Heart right ventricle (tissue), 16 donors: ENCODE data around the gene CNPPD1. TPM values are rescaled to one million over a fixed set of nuclear protein-coding genes. Genes with fewer than 3 reads are reported as not detected.

Experiments used
- ATAC-seq, 8 donors: fragments of 200-7000 bp; cut with Tn5 transposase; one replicate each; pipeline ENCODE4 v1.9.1; 2020; ENCODE audit warnings: mild to moderate bottlenecking in 8 of 8, moderate library complexity in 8 of 8, moderate number of reproducible peaks in 1 of 8
- DNase-seq, 2 donors: peaks; one replicate each; pipeline ENCODE4 v3.0.0-alpha.2; 2020
- H3K27ac ChIP-seq, 10 donors: fragments of 200-600 bp; sonication (generic) in 2 of 10; one replicate each; pipeline versions ENCODE4 v1.5.0 to v1.8.0; 2020 to 2022; ENCODE audit warnings: mild to moderate bottlenecking in 3 of 10
- H3K27me3 ChIP-seq, 7 donors: fragments of 200-600 bp; one replicate each; pipeline ENCODE4 v1.8.0; 2021 to 2022; ENCODE audit warnings: mild to moderate bottlenecking in 2 of 7
- H3K36me3 ChIP-seq, 9 donors: fragments of 200-600 bp; sonication (generic) in 1 of 9; one replicate each; pipeline versions ENCODE4 v1.5.0 to v1.8.0; 2020 to 2022; ENCODE audit warnings: mild to moderate bottlenecking in 2 of 9
- H3K4me1 ChIP-seq, 9 donors: fragments of 200-600 bp; sonication (generic) in 1 of 9; one replicate each; pipeline versions ENCODE4 v1.5.0 to v1.8.0; 2020 to 2022; ENCODE audit warnings: mild to moderate bottlenecking in 4 of 9
- H3K4me3 ChIP-seq, 10 donors: fragments of 200-600 bp; sonication (generic) in 2 of 10; one replicate each; pipeline versions ENCODE4 v1.5.0 to v1.8.0; 2020 to 2022; ENCODE audit warnings: mild to moderate bottlenecking in 7 of 10, moderate library complexity in 2 of 10
- H3K9me3 ChIP-seq, 11 donors: fragments of 200-600 bp in 10 of 11; sonication (generic) in 2 of 11; one replicate each; pipeline versions ENCODE4 v1.5.0 to v1.8.0; 2013 to 2022; ENCODE audit warnings: mild to moderate bottlenecking in 2 of 11, control low read depth in 1 of 11, moderate library complexity in 1 of 11
- CTCF ChIP-seq, 9 donors: fragments of 200-600 bp; sonication (generic) in 2 of 9; IDR thresholded peaks; one replicate each; pipeline versions ENCODE4 v1.5.0 to v1.8.0; 2021 to 2022; ENCODE audit warnings: antibody characterized with exemption in 9 of 9, mild to moderate bottlenecking in 5 of 9, moderate library complexity in 1 of 9
- WGBS, 2 donors: extraction: QIAGEN DNeasy Blood & Tissue Kit; methylation state at CpG; one replicate each; pipeline ENCODE4 v1.1.7; 2013; ENCODE audit warnings: inconsistent platforms in 1 of 2; 5-methylcytosine and 5-hydroxymethylcytosine counted together
- intact Hi-C, 10 donors: fragments of 100-400 bp; cut with DNase I; formaldehyde crosslinking; loops; one replicate each; pipeline versions ENCODE4 v1.11.1 to v1.14.2; 2022
- polyA plus RNA-seq, 2 donors: library from polyadenylated mRNA; stranded (reverse); fragments of 200-250 nt; gene quantifications; one replicate each; pipeline ENCODE4 v1.2.3, GENCODE V29; 2013
- total RNA-seq, 10 donors: library from RNA; stranded (reverse); fragmentation: NEBNext Ultra II Directional in 3 of 10; extraction: Animal tissue kit (Norgen Biotek cat#: 25700) in 3 of 10; gene quantifications; one replicate each; pipeline versions ENCODE4 v1.2.1 to v1.2.4, GENCODE V29; 2021 to 2023
- donor health status: Arrhythmogenic right ventricular cardiomyopathy.
- donor health status: ischemic (EF 13 %, LVEDD 7.1; RV severe dilation, severe dysfunction).
- donor health status: healthy with polysubstance abuse.
- donor health status: DM: no; HTN: yes; CAD: no.
- donor health status: DM: no; HTN: no; CAD: no.
- donor health status: ischemic (EF 25% LVEDD 6.9; RV normal size, moderate dysfunction).
- donor health status: ischemic (EF 25% LVEDD 5.7; RV mildly dilated, moderate dysfunction).
- donor health status: healthy.
- donor health status: DM: yes; HTN: yes; CAD: no.
- donor health status: Ischemic cardiomyopathy.
- donor health status: ischemic (EF 35%, LVEDD 5.7; RV mildly dilated, moderate dysfunction).
- donor health status: nonischemic (EF 11% LVEDD 7.7; RV severe dilation, severe dysfunction).
- donor health status: DM: yes; HTN: yes; CAD: no.
- donor health status: PGD.
- donor health status: ischemic (EF 29% LVEDD 5.4; RV normal size, mild dysfunction).
- donor health status: nonischemic (EF 23%, LVEDD 6.1; RV moderate dilation, normal function).

The CNPPD1 gene
- total and polyA plus RNA-seq, 12 donors, result 35.5 to 84.7 (median 63.6) TPM

GRCh38 chr2:219199470-219200211 is 22.9 kb upstream of the CNPPD1 start:
- 83 to 84% methylated on average over 12 of the region's 12 CpGs for whole genome bisulfite sequencing, 2 donors
- no peak for DNase-seq
- Histone ChIP-seq H3K4me3 (no peak overlapping the region), H3K4me1 (no peaks in the 10 kb centered on the region), H3K9me3 (peaks cover 0 to 2% (median 0%) of the 10 kb centered on the region in 11 donors), H3K27ac (no peak overlapping the region), H3K36me3 (no peaks in the 10 kb centered on the region), H3K27me3 (peaks cover 0 to 22% (median 3%) of the 10 kb centered on the region in 7 donors)
- no peak for ATAC-seq
- intact Hi-C loops, result no loop called here
- no peak for TF ChIP-seq CTCF (IDR thresholded peaks at IDR 0.05)

GRCh38 chr2:219198974-219199373 is 22.2 kb upstream of the CNPPD1 start:
- Histone ChIP-seq H3K27me3 (peaks cover 0 to 22% (median 3%) of the 10 kb centered on the region in 7 donors), H3K36me3 (no peaks in the 10 kb centered on the region), H3K9me3 (no peaks in the 10 kb centered on the region), H3K4me3 (no peak overlapping the region), H3K4me1 (no peaks in the 10 kb centered on the region), H3K27ac (no peak overlapping the region)
- intact Hi-C loops, result no loop called here
- 71 to 72% methylated on average over 5 of the region's 5 CpGs for WGBS, 2 donors
- ATAC-seq (no peak), DNase-seq (no peak)
- TF ChIP-seq CTCF (IDR thresholded peaks at IDR 0.05), result no peak

GRCh38 chr2:219197388-219197787 is 20.7 kb upstream of the CNPPD1 start:
- no peaks in the 10 kb centered on the region for H3K9me3 ChIP-seq
- H3K27ac ChIP-seq, result no peak overlapping the region
- WGBS, 2 donors, result 96 to 100% methylated on average over 1 of the region's 1 CpG
- H3K27me3 ChIP-seq, result peaks cover 0 to 22% (median 3%) of the 10 kb centered on the region in 7 donors
- H3K36me3 ChIP-seq, result no peaks in the 10 kb centered on the region
- DNase-seq, result no peak
- no peak overlapping the region for H3K4me3 ChIP-seq
- intact Hi-C loops, result no loop called here
- TF ChIP-seq CTCF (IDR thresholded peaks at IDR 0.05), result no peak
- no peak for ATAC-seq
- no peaks in the 10 kb centered on the region for H3K4me1 ChIP-seq

GRCh38 chr2:219186754-219187456 is 10.2 kb upstream of the CNPPD1 start:
- no peak for DNase-seq
- WGBS, 2 donors, result 88 to 90% methylated on average over 7 of the region's 7 CpGs
- intact Hi-C loops, result no loop called here
- Histone ChIP-seq H3K27me3 (no peaks in the 10 kb centered on the region), H3K4me3 (no peak overlapping the region), H3K4me1 (peaks cover 0 to 11% (median 0%) of the 10 kb centered on the region in 9 donors), H3K9me3 (no peaks in the 10 kb centered on the region), H3K36me3 (peaks cover 0 to 44% (median 21%) of the 10 kb centered on the region in 9 donors), H3K27ac (no peak overlapping the region)
- no peak for ATAC-seq
- TF ChIP-seq CTCF (IDR thresholded peaks at IDR 0.05), result no peak
